Ammon's horn (tissue), 1 donor: Measurements from ENCODE around the gene FGF14.

Source experiments
- DNase-seq: peaks from one replicate; pipeline ENCODE4 v3.0.0-alpha.2; 2016; ENCODE audit warnings: low spot score

FGF14 gene

GRCh38 chr13:101792189-101792588, 609.7 kb downstream of the FGF14 start:
- no peak for DNase-seq

- peak; percentile 48 for DNase-seq
Measured at GRCh38 chr13:101785858-101786257, 616.0 kb downstream of the FGF14 start.

- no peak for DNase-seq
Measured at GRCh38 chr13:101784313-101784712, 617.5 kb downstream of the FGF14 start.

GRCh38 chr13:101783554-101783953, 618.3 kb downstream of the FGF14 start:
- no peak for DNase-seq

- no peak for DNase-seq
Measured at GRCh38 chr13:101780211-101780610, 621.6 kb downstream of the FGF14 start.

- DNase-seq: no peak
Measured at GRCh38 chr13:101779147-101779546, 622.7 kb downstream of the FGF14 start.

GRCh38 chr13:101775267-101775666, 626.6 kb downstream of the FGF14 start:
- no peak for DNase-seq

GRCh38 chr13:101774393-101774792, 627.5 kb downstream of the FGF14 start:
- DNase-seq: no peak

- DNase-seq: no peak
Measured at GRCh38 chr13:101773062-101773461, 628.8 kb downstream of the FGF14 start.

- DNase-seq: no peak
Measured at GRCh38 chr13:101767131-101767530, 634.7 kb downstream of the FGF14 start.

GRCh38 chr13:101763191-101763590, 638.7 kb downstream of the FGF14 start:
- no peak for DNase-seq

- peak; percentile 43 for DNase-seq
Measured at GRCh38 chr13:101757446-101758039, 644.3 kb downstream of the FGF14 start.

- DNase-seq: no peak
Measured at GRCh38 chr13:101755228-101755887, 646.5 kb downstream of the FGF14 start.

GRCh38 chr13:101752432-101752831, 649.4 kb downstream of the FGF14 start:
- DNase-seq: no peak

- no peak for DNase-seq
Measured at GRCh38 chr13:101751488-101751887, 650.4 kb downstream of the FGF14 start.

- no peak for DNase-seq
Measured at GRCh38 chr13:101749584-101749983, 652.3 kb downstream of the FGF14 start.

- no peak for DNase-seq
Measured at GRCh38 chr13:101747039-101747438, 654.8 kb downstream of the FGF14 start.

GRCh38 chr13:101746513-101746912, 655.3 kb downstream of the FGF14 start:
- DNase-seq: no peak

GRCh38 chr13:101739382-101740178, 662.3 kb downstream of the FGF14 start:
- no peak for DNase-seq

GRCh38 chr13:101738336-101738735, 663.5 kb downstream of the FGF14 start:
- no peak for DNase-seq

- no peak for DNase-seq
Measured at GRCh38 chr13:101736566-101736965, 665.3 kb downstream of the FGF14 start.

- DNase-seq: no peak
Measured at GRCh38 chr13:101730420-101731000, 671.3 kb downstream of the FGF14 start.

GRCh38 chr13:101728615-101729014, 673.2 kb downstream of the FGF14 start:
- DNase-seq: no peak
